ENCODE measurements around the gene DYNLL1. TPM values are rescaled to one million over a fixed set of nuclear protein-coding genes. Genes with fewer than 3 reads are reported as not detected.

The DYNLL1 gene
- total RNA-seq, 4 donors from 2014 or later = 70.6 to 280 (median 137) TPM

DNA sequence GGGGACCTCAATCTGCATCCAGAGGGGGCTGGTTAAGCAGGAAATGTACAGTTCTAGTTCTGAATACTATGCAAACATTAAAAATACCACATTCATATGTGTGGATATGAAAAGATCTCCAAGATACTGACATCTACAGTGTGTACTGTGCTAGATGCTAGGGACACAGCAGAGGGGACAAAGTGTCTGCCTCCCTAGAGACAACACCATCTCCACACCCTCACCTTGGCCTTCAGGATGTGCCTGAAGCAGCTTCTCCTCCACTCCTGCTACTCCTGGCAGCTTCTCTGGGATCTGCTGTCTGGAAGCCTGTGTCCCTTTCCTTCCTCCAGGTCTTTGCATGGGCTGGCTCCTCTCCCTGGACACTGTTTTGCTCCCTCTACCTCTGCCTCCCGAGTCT, 15.7 kb upstream of the DYNLL1 start:
- TF ChIP-seq CTCF (IDR thresholded peaks at IDR 0.05; ENCODE audit: low read depth) = no peak

DNA sequence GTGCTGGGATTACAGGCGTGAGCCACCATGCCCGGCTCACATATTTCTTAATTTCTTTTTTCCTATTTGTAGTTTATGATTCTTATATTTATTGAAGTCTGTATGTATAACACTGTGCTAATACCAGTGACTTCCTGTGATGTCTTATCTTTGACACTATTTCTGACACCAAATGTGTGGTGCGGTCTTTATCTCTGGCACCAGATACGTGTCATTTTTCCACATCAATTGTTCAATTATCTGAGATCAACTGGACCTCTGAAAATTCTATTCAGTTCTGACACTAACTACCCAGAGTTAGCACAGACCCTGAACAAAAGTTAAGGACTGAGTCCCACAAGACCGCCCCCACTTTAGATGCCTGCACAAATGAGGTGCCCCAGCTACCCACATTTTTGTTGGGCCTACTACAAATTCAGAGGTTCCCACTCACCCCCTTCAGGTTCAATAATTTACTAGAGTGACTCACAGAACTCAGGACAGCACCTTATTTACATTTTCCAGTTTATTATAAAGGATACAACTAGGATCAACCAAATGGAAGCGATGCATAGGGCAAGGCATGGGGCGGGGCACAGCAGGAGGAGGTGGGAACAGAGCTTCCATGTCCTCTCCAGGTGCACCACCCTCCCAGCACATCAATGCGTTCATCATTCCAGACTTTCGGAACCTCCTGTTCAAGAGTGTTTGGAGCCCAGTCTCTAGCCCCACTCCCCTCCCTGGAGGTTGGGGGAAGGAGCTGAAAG, 14.7 kb upstream of the DYNLL1 start:
- no peak for TF ChIP-seq CTCF (IDR thresholded peaks at IDR 0.05; ENCODE audit: low read depth)

DNA sequence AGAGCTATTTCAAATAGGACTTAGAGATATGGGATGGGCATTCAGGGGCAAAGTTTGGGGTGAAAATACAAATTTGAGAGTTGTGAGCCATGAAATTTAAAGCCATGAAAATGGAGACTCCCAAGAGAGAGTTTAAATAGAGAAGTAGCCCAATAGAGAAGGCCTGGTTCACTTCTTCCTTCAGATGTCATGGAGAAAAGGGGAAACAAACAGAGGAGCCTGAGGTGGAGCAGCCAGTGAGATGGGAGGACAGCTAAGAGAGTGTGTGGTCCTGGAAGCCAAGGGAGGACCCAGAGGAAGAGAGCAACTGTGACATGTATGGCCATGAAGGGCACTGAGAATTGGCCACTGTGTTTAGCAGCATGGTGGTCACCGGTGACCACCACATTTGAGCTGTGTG, 12.3 kb upstream of the DYNLL1 start:
- TF ChIP-seq CTCF (IDR thresholded peaks at IDR 0.05; ENCODE audit: low read depth) = no peak

DNA sequence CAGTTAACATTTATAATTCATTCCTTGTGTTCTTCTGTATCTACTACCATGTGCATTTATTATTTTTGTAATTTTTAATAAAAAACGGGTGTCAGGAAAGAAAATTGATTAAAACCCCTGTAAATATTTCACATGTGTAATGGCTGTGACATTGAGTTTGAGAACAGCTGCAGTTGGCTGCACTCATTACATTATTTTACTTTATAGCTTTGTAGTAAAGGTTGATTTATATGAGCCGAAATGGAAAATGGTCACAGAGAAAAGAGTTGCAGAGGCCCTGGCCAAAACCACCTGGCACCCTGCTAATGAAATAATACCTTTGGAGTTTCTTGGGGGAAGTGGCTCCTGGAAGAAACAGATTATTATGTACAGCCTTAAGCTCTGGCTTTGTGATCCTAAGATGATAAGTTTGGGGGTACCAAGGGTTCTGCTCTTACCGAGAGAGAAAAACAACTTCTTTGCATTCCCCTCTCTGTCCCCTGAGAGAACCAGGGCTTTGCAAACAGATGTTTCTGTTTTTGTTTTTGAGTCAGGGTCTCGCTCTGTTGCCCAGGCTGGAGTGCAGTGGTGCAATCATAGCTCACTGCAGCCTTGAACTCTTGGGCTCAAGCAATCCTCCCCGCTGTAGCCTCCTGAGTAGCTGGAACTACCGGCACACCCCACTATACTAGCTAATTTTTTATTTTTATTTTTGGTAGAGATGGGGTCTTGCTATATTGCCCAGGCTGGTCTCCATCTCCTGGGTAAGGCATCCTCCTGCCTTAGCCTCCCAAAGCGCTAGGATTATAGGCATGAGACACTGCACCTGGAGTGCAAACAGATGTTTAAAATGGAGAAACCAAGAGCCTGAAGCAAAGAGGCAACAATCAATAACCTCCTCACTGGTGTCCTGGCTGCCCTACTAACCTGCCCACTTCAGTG, 9.7 kb upstream of the DYNLL1 start:
- no peak for TF ChIP-seq CTCF (IDR thresholded peaks at IDR 0.05; ENCODE audit: low read depth)

- TF ChIP-seq CTCF (IDR thresholded peaks at IDR 0.05; ENCODE audit: low read depth) = no peak
These were observed 7.8 kb upstream of the DYNLL1 start for GRCh38 chr12:120488057-120488640.

- no peak for TF ChIP-seq CTCF (IDR thresholded peaks at IDR 0.05; ENCODE audit: low read depth)
These were observed 6.9 kb upstream of the DYNLL1 start for GRCh38 chr12:120489018-120489417.

DNA sequence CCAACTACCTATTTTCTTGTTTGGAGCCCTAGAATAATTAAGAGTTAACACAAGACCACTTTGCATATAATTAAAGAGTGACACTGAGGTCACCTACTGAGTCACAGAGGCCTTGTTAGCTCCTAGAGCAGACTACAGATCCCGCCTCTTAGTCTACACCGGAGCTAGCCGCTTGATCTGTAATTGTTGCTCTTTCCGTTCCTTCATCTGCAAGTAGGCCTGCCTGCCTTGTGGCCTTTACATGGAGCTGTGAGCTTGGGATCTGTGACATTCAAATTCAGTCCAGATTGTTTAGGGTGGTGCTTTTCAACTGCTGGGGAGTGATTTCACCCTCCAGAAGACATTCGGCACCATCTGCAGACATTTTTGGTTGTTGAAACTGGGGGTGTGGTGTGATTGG, 5.6 kb upstream of the DYNLL1 start:
- TF ChIP-seq CTCF (IDR thresholded peaks at IDR 0.05; ENCODE audit: low read depth) = no peak
